Lung microvascular endothelial cell (primary cell): ENCODE measurements around the gene KCNQ1. TPM values are rescaled to one million over a fixed set of nuclear protein-coding genes. Genes with fewer than 3 reads are reported as not detected.

Experiments used
- DNase-seq, 2 donors: peaks; one replicate each; pipeline versions ENCODE4 v3.0.0 to v3.0.0-alpha.2; 2010; ENCODE audit warnings: low read depth in 2 of 2
- total RNA-seq: library from RNA; depleted of rRNA; stranded (reverse); fragments of >200 nt; gene quantifications from 2 replicates; pipeline ENCODE4 v1.2.1, GENCODE V29; 2014

Gene KCNQ1
- total RNA-seq, 1 donor from 2014 or later: not detected

DNA sequence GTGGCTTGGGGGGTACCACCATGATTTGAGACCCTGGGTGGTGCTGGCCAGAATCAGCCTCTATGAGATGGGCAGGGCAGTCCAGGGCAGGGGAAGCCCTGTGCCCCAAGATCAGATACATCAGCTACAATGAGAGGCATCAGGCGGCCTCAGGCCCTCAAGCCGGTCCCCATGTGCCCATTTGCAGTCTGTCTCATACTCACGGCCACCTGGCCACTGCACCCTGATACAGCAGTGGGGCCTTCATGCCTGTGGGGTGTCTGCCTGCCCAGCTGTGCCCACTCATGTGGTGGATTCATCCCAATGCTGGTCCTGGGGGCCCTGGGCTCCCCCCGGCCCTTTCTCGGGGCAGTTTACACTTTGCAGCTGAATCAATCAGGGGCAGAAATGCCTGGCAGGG, 297.4 kb downstream of the KCNQ1 start:
- no peak for DNase-seq

DNA sequence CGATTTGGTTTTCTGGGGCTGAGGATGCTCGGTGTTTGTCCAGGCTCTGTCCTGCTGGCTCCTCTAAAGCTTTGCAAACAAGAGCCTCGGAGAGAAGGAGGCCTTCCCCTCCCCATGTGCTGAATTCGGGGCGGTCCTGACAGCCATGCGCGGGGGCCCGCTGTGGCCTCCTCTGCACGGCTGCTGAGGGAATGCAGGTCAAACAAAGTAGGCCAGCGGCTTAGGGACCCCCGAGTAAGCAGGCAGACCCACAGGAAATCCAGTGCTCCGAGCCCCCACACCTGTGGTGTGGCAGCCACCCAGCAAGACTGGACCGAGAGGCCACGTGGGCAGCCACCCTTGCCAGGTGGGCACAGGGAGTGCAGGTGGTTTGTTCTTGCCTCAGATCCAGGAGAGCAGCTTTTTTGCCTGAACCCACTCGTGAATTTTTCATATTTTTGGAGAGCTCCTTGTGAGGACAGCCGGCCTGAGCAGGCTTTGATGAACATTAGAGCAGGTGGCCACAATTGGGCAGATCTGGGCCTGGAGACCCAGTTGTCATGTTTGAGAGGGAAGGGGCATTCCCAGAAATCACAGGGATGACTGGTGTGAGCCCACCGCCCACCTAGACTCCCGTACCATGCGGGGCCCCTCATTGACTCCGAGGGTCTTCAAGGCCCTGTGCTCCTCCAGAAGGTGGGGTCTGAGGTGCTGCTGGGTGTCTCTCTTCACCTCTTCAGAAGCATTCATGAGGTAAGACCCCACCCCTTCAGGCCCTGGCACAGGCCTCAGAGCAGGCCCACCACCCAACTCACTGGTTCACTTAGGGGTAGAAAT, 298.0 kb downstream of the KCNQ1 start:
- no peak for DNase-seq

GRCh38 chr11:2743427-2744110, 298.8 kb downstream of the KCNQ1 start:
- no peak for DNase-seq

DNA sequence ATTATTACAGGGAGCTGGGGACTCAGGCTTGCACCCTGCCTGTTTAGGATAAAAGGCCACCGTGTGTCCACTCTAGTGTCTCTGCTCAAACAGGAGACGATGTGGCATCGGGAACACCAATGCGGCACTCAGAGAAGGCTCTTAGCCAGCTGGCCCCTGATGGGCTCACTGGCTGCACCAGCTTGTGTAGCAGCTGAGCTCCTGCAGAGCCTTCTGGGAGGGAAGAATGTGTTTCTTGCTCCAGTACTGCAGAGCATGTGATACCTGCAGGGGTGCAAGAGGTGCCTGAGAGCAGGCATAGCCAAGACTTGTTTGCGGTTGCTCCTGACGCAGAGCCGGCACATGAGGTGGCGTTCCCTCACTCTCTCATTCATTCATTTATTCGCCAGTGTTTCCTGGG, 299.4 kb downstream of the KCNQ1 start:
- no peak for DNase-seq

GRCh38 chr11:2745511-2745910, 300.7 kb downstream of the KCNQ1 start:
- no peak for DNase-seq

- no peak for DNase-seq
Observed at GRCh38 chr11:2746401-2747247, 301.8 kb downstream of the KCNQ1 start.

- DNase-seq: no peak
Observed at GRCh38 chr11:2747248-2748027, 302.6 kb downstream of the KCNQ1 start.

DNA sequence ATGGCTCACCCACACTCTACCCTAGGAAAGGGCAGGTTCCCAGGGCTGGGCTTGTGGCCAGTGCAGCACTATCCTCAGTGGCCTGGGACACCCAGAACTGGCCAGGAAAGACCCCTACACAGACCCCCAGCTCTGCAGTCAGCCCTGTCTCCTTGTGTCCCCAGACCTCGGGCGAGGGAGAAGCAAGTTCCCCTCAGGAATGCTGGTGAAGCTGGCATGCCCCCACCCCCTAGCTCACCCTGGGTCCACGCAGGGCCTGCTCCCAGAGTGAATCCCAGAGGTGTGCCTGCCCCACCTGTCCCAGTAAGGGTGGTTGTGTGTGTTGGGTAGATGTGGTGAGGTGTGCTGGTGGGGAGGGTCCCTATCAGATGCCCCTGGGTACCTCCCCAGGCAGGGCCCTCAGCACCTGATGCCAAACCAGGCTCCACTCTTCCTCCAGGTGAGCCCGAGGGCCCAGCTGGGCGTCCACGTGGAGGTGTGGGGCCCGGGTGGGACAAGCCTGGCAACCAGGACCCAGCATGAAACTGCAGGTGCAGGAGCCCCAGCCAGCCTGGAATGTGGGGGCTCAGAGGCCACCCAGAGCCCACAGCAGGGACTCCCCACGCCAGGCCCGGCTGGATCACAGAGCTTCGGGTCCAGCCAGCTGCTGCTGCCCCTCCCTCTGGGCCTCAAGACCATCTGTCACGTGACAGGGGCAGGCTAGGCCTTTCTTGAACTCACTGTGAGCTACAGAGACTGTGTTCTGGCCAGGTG, 303.4 kb downstream of the KCNQ1 start:
- DNase-seq: no peak

DNA sequence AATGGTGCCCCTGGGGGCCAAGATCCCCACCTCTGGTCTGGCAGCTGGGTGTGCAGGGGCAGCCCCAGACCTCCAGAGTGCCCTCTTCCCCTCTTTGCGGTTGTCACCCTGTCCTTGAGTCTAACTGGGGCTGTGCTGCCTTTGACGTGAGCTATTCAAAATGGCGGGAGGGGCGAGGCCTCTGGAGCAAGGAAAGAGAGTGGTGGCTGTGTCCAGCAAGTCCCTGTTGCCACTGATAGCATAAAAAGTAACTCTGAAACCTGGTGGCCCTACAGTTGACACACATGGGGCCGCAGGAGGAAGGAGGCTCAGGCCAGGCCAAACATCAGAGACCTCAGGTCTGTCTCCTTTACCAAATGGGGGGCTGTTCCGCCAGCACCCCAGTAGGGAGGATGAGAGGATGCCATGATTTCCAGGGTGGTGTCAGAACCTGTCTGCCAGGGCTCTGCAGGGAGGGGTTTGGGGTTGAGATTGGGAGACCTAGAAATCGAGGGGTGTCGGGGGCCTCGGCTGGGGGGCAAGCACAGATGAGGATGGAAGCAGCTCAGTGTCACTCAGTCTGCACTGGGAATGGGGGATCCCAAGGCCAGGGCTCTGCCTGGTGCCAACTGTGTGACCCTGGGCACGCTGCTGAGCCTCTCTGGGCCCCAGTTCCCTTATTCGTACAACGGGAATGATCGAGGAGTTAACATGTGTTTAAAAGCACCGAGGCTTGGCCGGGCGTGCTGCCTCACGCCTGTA, 304.2 kb downstream of the KCNQ1 start:
- no peak for DNase-seq

- no peak for DNase-seq
Observed at GRCh38 chr11:2750101-2750681, 305.4 kb downstream of the KCNQ1 start.

DNA sequence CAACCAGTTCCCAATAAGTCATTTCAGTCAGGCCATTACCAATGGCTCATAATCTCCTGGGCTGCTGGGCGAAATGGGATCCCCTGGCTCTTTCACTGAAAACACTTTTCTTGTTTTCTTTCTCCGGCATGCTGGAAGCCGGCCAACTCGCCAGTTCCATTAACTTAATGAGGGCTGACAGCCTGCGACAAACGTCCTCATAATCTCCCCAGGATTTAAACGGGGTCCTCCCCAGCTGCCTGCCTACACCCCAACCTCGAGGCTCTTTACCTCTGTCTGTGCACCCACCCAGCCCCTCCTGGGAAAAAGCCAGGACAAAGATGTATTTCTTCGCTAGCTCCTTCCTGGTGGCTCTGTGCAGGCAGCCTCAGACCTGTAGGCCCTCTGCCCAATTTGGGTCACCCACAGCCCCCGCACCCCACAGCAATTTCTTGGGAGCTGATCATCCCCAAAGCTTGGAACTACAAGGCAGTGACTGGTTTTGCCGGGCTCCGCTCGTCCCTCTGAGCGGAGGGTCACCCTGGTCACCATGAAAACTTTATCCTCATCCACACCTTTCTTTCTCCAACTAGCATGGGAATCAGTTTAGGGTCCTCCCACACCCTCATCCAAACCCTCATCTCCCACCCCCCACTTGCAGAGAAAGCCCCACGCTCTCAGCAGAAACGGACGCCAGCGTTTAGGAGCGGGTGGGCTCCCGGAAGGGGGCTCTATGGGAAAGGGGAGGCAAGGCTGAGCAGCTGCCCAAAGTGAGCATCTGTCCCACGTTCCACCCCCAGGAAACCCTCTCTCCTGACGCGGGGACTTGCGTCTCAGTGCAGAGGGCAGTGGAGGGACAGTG, 306.1 kb downstream of the KCNQ1 start:
- no peak for DNase-seq

- no peak for DNase-seq
Observed at GRCh38 chr11:2751523-2752203, 306.9 kb downstream of the KCNQ1 start.

DNA sequence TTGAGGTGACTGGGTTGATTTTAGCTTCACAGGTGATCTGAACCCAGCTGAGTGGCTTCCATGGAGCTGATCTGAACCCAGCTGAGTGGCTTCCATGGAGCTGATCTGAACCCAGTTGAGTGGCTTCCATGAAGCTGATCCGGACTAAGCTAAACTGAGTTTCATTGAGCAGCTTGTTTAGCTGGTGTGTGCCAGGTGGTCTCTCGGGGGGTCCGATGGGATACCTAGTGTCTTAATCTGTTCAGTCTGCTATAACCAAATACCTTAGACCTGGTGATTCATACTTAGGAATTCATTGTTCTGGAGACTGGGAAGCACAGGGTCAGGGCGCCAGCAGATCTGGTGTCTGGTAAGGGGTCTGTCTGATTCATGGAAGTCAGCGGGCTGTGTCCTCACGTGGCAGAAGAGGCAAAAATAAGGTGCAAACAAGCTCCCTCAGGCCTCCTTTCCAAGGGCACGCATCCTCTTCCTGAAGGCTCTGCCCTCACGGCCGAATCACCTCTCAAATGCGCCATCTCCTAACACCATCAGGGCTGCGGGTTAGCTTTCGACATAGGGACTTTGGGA, 307.5 kb downstream of the KCNQ1 start:
- DNase-seq: no peak

DNA sequence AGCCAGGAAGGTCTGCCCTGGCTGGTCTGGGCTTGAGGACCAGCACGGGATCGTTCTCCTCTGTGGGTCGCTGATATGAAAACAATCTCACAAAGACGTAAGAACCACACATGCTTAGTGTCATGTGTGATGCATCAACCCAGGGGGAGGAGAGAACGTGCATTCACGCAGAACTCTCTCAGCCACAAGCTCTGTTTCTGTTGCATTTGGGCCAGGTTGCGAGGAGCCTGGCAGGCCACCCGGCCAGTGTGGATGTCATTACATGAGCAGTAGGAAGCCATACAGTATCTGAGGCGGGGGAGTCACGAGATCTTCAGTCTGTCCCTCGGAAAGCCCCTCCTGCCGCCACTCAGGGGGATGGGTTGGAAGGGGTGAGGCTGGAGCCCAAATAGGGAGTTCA, 308.1 kb downstream of the KCNQ1 start:
- no peak for DNase-seq

- no peak for DNase-seq
Observed at GRCh38 chr11:2754008-2754407, 309.2 kb downstream of the KCNQ1 start.

DNA sequence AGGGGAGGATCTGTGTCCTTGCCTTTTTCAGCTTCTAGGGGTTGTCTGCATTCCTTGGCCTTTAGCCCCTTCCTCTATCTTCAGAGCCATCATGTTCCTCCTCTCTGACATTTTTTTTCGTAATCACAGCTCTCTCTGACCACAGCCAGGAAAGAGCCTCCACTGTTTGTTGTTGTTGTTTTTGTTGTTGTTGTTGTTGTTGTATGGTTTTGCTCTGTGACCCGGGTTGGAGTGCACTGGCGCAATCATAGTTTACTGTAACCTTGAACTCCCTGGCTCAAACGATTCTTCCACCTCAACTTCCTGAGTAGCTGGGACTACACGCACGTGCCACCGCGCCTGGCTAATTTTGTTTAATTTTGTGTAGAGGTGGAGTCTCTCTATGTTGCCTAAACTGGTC, 310.3 kb downstream of the KCNQ1 start:
- DNase-seq: no peak

GRCh38 chr11:2758751-2759150, 313.9 kb downstream of the KCNQ1 start:
- no peak for DNase-seq
